LNCAP (cell line): Measurements from ENCODE around the gene HOXC4.

Experiments used
- TF ChIP-seq, protein P1 (sequence below): fragments of 450-650 bp; IDR thresholded peaks from 2 replicates; pipeline ENCODE4 v1.5.1; 2017; ENCODE audit warnings: mild to moderate bottlenecking

Gene HOXC4

DNA sequence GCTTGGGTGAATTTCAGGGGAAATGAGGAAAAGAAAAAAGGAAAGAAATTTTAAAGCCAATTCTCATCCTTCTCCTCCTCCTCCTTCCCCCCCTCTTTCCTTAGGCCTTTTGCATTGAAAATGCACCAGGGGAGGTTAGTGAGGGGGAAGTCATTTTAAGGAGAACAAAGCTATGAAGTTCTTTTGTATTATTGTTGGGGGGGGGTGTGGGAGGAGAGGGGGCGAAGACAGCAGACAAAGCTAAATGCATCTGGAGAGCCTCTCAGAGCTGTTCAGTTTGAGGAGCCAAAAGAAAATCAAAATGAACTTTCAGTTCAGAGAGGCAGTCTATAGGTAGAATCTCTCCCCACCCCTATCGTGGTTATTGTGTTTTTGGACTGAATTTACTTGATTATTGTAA lies 1.9 kb downstream of the HOXC4 start:
- TF ChIP-seq, protein P1, sequence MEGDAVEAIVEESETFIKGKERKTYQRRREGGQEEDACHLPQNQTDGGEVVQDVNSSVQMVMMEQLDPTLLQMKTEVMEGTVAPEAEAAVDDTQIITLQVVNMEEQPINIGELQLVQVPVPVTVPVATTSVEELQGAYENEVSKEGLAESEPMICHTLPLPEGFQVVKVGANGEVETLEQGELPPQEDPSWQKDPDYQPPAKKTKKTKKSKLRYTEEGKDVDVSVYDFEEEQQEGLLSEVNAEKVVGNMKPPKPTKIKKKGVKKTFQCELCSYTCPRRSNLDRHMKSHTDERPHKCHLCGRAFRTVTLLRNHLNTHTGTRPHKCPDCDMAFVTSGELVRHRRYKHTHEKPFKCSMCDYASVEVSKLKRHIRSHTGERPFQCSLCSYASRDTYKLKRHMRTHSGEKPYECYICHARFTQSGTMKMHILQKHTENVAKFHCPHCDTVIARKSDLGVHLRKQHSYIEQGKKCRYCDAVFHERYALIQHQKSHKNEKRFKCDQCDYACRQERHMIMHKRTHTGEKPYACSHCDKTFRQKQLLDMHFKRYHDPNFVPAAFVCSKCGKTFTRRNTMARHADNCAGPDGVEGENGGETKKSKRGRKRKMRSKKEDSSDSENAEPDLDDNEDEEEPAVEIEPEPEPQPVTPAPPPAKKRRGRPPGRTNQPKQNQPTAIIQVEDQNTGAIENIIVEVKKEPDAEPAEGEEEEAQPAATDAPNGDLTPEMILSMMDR = no peak

- TF ChIP-seq, protein P1 = no peak
These were observed 2.5 kb downstream of the HOXC4 start for GRCh38 chr12:54056110-54056509.

GRCh38 chr12:54058128-54058768 lies 4.6 kb downstream of the HOXC4 start:
- TF ChIP-seq, protein P1 = no peak

DNA sequence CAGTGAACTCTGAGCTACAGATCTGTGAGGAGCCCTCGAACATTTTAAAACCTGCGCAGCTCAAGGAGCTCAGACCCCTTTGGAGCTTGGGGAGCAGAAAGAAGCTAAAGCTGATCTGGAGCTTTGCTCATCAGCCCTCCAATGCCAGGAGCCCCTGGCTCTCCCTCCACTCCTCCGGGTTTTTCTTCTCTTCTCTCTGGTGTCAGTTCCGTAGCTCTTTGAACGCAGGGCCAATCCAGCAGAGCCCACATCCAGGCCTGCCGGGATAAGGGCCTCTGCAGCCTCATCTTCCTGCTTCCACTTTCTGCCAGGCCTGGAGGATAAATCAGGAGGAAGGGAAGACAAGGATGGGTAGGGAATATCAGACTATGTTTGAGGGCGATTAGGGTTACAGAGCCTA lies 6.0 kb downstream of the HOXC4 start:
- TF ChIP-seq, protein P1 = no peak

DNA sequence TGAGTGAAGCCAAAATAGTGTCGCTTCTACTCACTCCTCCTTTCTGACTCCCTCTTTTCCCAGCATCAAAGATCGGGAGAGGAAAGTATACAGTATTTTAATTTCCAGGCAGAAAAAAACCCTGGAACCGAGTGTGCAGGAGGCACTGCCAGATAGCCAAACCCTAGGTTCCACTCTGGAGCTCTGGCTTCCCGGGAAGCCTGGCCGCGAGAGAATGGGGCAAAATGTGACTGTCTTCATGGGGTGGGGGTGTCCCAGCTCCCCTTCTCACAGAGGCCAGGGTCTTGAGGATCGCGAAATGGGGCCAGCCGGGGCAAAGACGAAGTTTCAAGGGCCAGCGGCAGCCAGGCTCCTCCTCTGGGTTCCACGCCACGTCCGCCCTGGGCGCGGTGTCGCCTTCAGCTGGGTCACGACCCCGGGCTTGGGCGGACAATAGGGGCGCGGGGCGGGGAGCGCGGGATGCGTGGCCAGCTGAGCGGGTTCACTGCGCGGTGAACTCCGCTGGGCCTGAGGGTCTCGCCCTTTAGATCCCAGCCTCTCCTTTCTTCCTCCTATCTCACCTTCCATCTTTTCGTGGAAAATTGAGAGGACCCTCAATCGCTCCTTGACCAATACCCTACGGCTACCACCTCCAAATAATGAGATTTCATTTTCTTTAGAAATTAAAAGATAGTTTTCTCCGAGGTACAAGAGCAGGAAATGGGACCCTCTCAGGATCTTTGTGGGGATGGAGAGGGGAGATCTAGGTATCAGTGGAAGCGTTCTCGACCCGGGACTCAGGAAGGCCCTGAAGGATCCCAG lies 6.7 kb downstream of the HOXC4 start:
- TF ChIP-seq, protein P1 = no peak

DNA sequence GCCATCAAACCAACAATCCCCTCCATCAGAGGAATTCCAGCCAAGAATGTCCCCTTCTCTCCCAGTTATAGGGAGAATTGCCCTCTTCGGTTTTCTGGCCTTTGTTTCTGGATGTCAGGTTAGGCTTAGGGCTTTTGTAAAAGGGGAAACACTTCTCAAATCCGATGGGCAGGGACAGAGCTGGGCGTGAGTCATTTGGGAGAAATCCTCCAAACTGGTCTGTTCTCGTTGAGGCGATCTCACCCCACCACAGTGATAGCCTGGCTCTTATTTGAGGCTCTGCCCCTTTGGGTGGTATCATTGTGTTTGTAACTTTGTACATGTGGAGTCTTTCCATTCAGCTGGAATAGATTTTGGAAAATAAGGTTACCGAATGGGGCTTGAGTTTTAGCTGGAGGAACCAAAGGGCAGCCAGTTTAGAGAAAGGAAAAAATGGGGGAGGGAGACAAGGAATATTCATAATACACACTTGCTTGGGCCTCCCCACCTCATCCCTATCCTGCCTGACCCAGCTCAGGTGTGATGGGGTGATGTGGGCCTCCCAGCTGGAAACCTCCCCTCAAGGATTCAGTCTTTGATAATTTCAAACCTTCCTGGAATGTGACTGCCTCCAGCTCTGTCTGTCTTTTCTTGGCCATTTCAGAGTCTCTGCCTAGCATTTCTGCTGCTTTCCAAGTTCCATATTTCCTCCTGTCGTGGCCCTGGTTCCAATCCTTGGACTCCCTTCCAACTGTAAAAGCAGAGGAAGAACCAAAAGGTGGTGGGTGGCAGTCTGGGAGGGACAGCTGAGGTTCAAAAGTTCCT lies 7.5 kb downstream of the HOXC4 start:
- TF ChIP-seq, protein P1 = no peak

- TF ChIP-seq, protein P1 = no peak
These were observed 12.0 kb downstream of the HOXC4 start for GRCh38 chr12:54065677-54066076.
